GM21447 (cell line): Measurements from ENCODE around the gene SLCO1A2.
"Not testable (repeated sequence)": the region's sequence is repeated elsewhere in the genome, so short reads cannot be mapped to it uniquely, and the experiment has no call there.

Experiments
- ATAC-seq: cut with Tn5 transposase; IDR thresholded peaks from one replicate; pipeline ENCODE4 v1.9.1; 2021; ENCODE audit not compliant: unreplicated experiment

The SLCO1A2 gene

GRCh38 chr12:21334771-21335325 is at the start of gene SLCO1A2:
SLCO1A2 (minus strand) TSS chr12:21334917; CDS start chr12:21334647, 270 bp downstream.
- ATAC-seq = no peak

GRCh38 chr12:21384261-21384660 is 49.5 kb upstream of the SLCO1A2 start:
- ATAC-seq = no peak

GRCh38 chr12:21381320-21381719 is 46.6 kb upstream of the SLCO1A2 start:
- ATAC-seq = not testable (repeated sequence)

GRCh38 chr12:21379218-21379617 is 44.5 kb upstream of the SLCO1A2 start:
- no peak for ATAC-seq

- ATAC-seq = no peak
These were observed 37.9 kb upstream of the SLCO1A2 start, which contains the start of gene IAPP for GRCh38 chr12:21372602-21373001. IAPP (plus strand) TSS chr12:21372902; CDS start chr12:21373352, 450 bp downstream.

- no peak for ATAC-seq
These were observed 36.2 kb upstream of the SLCO1A2 start for GRCh38 chr12:21370845-21371449.

GRCh38 chr12:21369141-21369980 is 34.6 kb upstream of the SLCO1A2 start:
- ATAC-seq = no peak

GRCh38 chr12:21360632-21361031 is 25.9 kb upstream of the SLCO1A2 start:
- not testable (repeated sequence) for ATAC-seq

GRCh38 chr12:21354641-21355040 is 19.9 kb upstream of the SLCO1A2 start:
- ATAC-seq = no peak

- no peak for ATAC-seq
These were observed 19.2 kb upstream of the SLCO1A2 start for GRCh38 chr12:21353948-21354347.

- ATAC-seq = no peak
These were observed 18.8 kb upstream of the SLCO1A2 start for GRCh38 chr12:21353487-21353886.

GRCh38 chr12:21350975-21351374 is 16.3 kb upstream of the SLCO1A2 start:
- no peak for ATAC-seq

GRCh38 chr12:21346542-21347205 is 12.0 kb upstream of the SLCO1A2 start:
- ATAC-seq = no peak

- no peak for ATAC-seq
These were observed 8.9 kb upstream of the SLCO1A2 start for GRCh38 chr12:21343636-21344035.

- ATAC-seq = no peak
These were observed 7.1 kb upstream of the SLCO1A2 start for GRCh38 chr12:21341769-21342168.

GRCh38 chr12:21340403-21340802 is 5.7 kb upstream of the SLCO1A2 start:
- no peak for ATAC-seq

- ATAC-seq = no peak
These were observed 5.2 kb upstream of the SLCO1A2 start for GRCh38 chr12:21339921-21340320.

- ATAC-seq = no peak
These were observed 3.4 kb upstream of the SLCO1A2 start for GRCh38 chr12:21337959-21338744.

- ATAC-seq = no peak
These were observed 2.7 kb upstream of the SLCO1A2 start for GRCh38 chr12:21337453-21337852.

- no peak for ATAC-seq
These were observed 1.9 kb upstream of the SLCO1A2 start for GRCh38 chr12:21336656-21337055.
